ENCODE measurements around the gene TDO2. TPM values are rescaled to one million over a fixed set of nuclear protein-coding genes. Genes with fewer than 3 reads are reported as not detected.
"Not testable (repeated sequence)": the region's sequence is repeated elsewhere in the genome, so short reads cannot be mapped to it uniquely, and the experiment has no call there.

Gene TDO2
- polyA plus RNA-seq, 2 donors: 0.14 to 0.29 TPM

GRCh38 chr4:155885666-155886065 is 17.8 kb upstream of the TDO2 start:
- H3K36me3 ChIP-seq (ENCODE audit: control insufficient read depth in 2 of 2, insufficient read depth in 2 of 2, low read length in 1 of 2): no peaks in the 10 kb centered on the region
- H3K4me1 ChIP-seq (ENCODE audit: control insufficient read depth in 2 of 2, insufficient read depth in 2 of 2, low read length in 1 of 2): no peaks in the 10 kb centered on the region
- H3K27me3 ChIP-seq (ENCODE audit: control insufficient read depth in 1 of 2, insufficient read depth in 2 of 2, low read length in 2 of 2): no peaks in the 10 kb centered on the region
- no peak overlapping the region for H3K4me3 ChIP-seq (ENCODE audit: low read depth in 1 of 2, low read length in 2 of 2)
- 57 to 67% methylated on average over 6 of the region's 6 CpGs for WGBS, 2 donors
- H3K27ac ChIP-seq (ENCODE audit: low read depth in 2 of 2, low read length in 1 of 2): no peak overlapping the region
- H3K9me3 ChIP-seq (ENCODE audit: control insufficient read depth in 2 of 2, insufficient read depth in 1 of 2, low read depth in 1 of 2, low read length in 1 of 2): no peaks in the 10 kb centered on the region

DNA sequence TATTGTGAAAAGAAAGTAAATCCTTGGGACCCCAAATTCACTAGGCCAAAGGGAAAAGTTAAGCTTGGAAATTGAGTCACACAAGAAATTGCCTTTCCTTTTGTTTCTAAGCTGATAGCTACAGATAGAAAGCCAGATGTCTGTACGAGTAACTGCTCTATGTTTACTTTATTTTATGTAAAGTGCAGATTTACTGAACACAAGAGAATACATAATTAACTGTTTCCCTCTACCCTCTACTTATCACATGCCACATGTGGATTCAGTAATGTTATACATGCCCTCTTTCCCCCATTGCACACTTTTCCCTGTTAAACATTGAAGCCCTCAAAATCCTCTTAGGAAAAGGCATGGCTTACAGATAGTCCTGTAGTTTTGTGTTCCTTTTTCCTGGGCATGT is 16.5 kb upstream of the TDO2 start:
- no peak overlapping the region for H3K27ac ChIP-seq (ENCODE audit: low read depth in 2 of 2, low read length in 1 of 2)
- no peaks in the 10 kb centered on the region for H3K9me3 ChIP-seq (ENCODE audit: control insufficient read depth in 2 of 2, insufficient read depth in 1 of 2, low read depth in 1 of 2, low read length in 1 of 2)
- H3K36me3 ChIP-seq (ENCODE audit: control insufficient read depth in 2 of 2, insufficient read depth in 2 of 2, low read length in 1 of 2): no peaks in the 10 kb centered on the region
- no peaks in the 10 kb centered on the region for H3K4me1 ChIP-seq (ENCODE audit: control insufficient read depth in 2 of 2, insufficient read depth in 2 of 2, low read length in 1 of 2)
- 65 to 68% methylated on average over 1 of the region's 1 CpG for WGBS, 2 donors
- no peaks in the 10 kb centered on the region for H3K27me3 ChIP-seq (ENCODE audit: control insufficient read depth in 1 of 2, insufficient read depth in 2 of 2, low read length in 2 of 2)
- no peak overlapping the region for H3K4me3 ChIP-seq (ENCODE audit: low read depth in 1 of 2, low read length in 2 of 2)

GRCh38 chr4:155887847-155888570 is 15.5 kb upstream of the TDO2 start:
- H3K9me3 ChIP-seq (ENCODE audit: control insufficient read depth in 2 of 2, insufficient read depth in 1 of 2, low read depth in 1 of 2, low read length in 1 of 2): no peaks in the 10 kb centered on the region
- no peak overlapping the region for H3K4me3 ChIP-seq (ENCODE audit: low read depth in 1 of 2, low read length in 2 of 2)
- H3K27me3 ChIP-seq (ENCODE audit: control insufficient read depth in 1 of 2, insufficient read depth in 2 of 2, low read length in 2 of 2): no peaks in the 10 kb centered on the region
- WGBS, 2 donors: 61 to 64% methylated on average over 6 of the region's 6 CpGs
- no peaks in the 10 kb centered on the region for H3K4me1 ChIP-seq (ENCODE audit: control insufficient read depth in 2 of 2, insufficient read depth in 2 of 2, low read length in 1 of 2)
- H3K27ac ChIP-seq (ENCODE audit: low read depth in 2 of 2, low read length in 1 of 2): no peak overlapping the region
- H3K36me3 ChIP-seq (ENCODE audit: control insufficient read depth in 2 of 2, insufficient read depth in 2 of 2, low read length in 1 of 2): no peaks in the 10 kb centered on the region

DNA sequence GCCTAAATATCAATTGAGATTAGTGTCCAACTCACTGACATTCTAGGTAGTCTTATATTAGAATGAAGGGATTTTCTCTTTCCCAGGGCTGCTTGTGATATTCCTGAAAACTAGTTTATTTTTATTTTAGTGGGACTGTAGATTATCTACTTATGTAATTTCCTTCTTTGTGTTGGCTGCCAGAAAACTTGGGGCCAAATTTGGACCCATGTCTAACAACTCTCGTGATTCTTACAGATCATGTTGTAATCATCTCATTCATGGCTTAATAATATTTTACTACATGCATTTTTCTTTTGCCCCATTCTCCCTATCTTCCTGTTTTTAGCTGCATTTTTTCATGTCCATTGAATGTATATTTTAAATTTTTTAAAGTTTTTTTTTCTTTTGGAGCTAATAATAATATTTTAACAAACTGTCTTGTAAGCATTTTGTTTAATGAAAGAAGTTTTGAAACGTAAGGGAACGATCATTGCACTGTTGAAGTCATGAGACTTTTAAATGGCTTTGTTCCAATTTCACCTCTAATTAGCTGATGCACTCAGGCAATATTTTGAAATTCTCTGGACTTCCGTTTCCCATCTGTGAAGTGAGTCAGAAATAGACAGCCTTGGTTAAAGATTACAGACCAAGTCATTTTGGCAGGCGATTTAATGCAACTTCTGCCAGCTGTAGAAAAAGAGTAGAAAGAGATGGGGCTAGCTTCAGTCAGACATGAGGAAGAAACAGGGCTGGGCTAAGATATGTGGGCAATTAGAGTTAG is 14.3 kb upstream of the TDO2 start:
- H3K27me3 ChIP-seq (ENCODE audit: control insufficient read depth in 1 of 2, insufficient read depth in 2 of 2, low read length in 2 of 2): no peaks in the 10 kb centered on the region
- WGBS, 2 donors: 22 to 28% methylated on average over 5 of the region's 5 CpGs
- no peak overlapping the region for H3K4me3 ChIP-seq (ENCODE audit: low read depth in 1 of 2, low read length in 2 of 2)
- no peaks in the 10 kb centered on the region for H3K4me1 ChIP-seq (ENCODE audit: control insufficient read depth in 2 of 2, insufficient read depth in 2 of 2, low read length in 1 of 2)
- H3K9me3 ChIP-seq (ENCODE audit: control insufficient read depth in 2 of 2, insufficient read depth in 1 of 2, low read depth in 1 of 2, low read length in 1 of 2): no peaks in the 10 kb centered on the region
- H3K27ac ChIP-seq (ENCODE audit: low read depth in 2 of 2, low read length in 1 of 2): no peak overlapping the region
- H3K36me3 ChIP-seq (ENCODE audit: control insufficient read depth in 2 of 2, insufficient read depth in 2 of 2, low read length in 1 of 2): no peaks in the 10 kb centered on the region

DNA sequence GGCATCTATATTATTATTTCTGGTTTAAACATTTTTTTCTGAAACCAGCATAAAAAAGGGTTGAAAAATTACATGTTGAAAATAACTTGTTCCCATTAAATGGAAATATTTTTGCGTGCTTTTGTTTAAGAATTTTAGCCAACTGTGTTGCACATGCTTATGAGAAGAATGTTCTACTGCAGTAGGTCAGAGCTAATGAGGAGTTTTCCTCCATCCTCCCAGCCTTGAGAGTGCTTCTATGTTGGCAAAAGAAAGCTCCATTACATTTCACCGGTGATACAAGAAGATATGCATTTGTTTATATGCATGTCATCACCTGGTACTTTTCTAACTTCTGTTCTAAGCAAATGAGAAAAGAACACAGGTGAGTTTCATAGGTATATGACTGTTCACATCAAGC is 13.6 kb upstream of the TDO2 start:
- no peak overlapping the region for H3K4me3 ChIP-seq (ENCODE audit: low read depth in 1 of 2, low read length in 2 of 2)
- WGBS, 2 donors: 79 to 86% methylated on average over 2 of the region's 2 CpGs
- no peaks in the 10 kb centered on the region for H3K36me3 ChIP-seq (ENCODE audit: control insufficient read depth in 2 of 2, insufficient read depth in 2 of 2, low read length in 1 of 2)
- no peaks in the 10 kb centered on the region for H3K9me3 ChIP-seq (ENCODE audit: control insufficient read depth in 2 of 2, insufficient read depth in 1 of 2, low read depth in 1 of 2, low read length in 1 of 2)
- no peak overlapping the region for H3K27ac ChIP-seq (ENCODE audit: low read depth in 2 of 2, low read length in 1 of 2)
- no peaks in the 10 kb centered on the region for H3K4me1 ChIP-seq (ENCODE audit: control insufficient read depth in 2 of 2, insufficient read depth in 2 of 2, low read length in 1 of 2)
- no peaks in the 10 kb centered on the region for H3K27me3 ChIP-seq (ENCODE audit: control insufficient read depth in 1 of 2, insufficient read depth in 2 of 2, low read length in 2 of 2)

- H3K4me1 ChIP-seq (ENCODE audit: control insufficient read depth in 2 of 2, insufficient read depth in 2 of 2, low read length in 1 of 2): no peaks in the 10 kb centered on the region
These were observed 12.4 kb upstream of the TDO2 start for GRCh38 chr4:155891058-155891457.

GRCh38 chr4:155898371-155898770 is 5.1 kb upstream of the TDO2 start:
- not testable (repeated sequence) for H3K36me3 ChIP-seq (ENCODE audit: control insufficient read depth in 2 of 2, insufficient read depth in 2 of 2, low read length in 1 of 2); H3K4me3 ChIP-seq (ENCODE audit: low read depth in 1 of 2, low read length in 2 of 2); H3K27ac ChIP-seq (ENCODE audit: low read depth in 2 of 2, low read length in 1 of 2); H3K27me3 ChIP-seq (ENCODE audit: control insufficient read depth in 1 of 2, insufficient read depth in 2 of 2, low read length in 2 of 2); H3K4me1 ChIP-seq (ENCODE audit: control insufficient read depth in 2 of 2, insufficient read depth in 2 of 2, low read length in 1 of 2); H3K9me3 ChIP-seq (ENCODE audit: control insufficient read depth in 2 of 2, insufficient read depth in 1 of 2, low read depth in 1 of 2, low read length in 1 of 2)
- 84 to 90% methylated on average over 2 of the region's 2 CpGs for WGBS, 2 donors

More at GRCh38 chr4:155891058-155891457, 12.4 kb upstream of the TDO2 start:
- H3K4me3 ChIP-seq (ENCODE audit: low read depth in 1 of 2, low read length in 2 of 2): no peak overlapping the region
- no peak overlapping the region for H3K27ac ChIP-seq (ENCODE audit: low read depth in 2 of 2, low read length in 1 of 2)
- H3K27me3 ChIP-seq (ENCODE audit: control insufficient read depth in 1 of 2, insufficient read depth in 2 of 2, low read length in 2 of 2): no peaks in the 10 kb centered on the region
- WGBS, 2 donors: 65% methylated on average over 3 of the region's 3 CpGs
- no peaks in the 10 kb centered on the region for H3K36me3 ChIP-seq (ENCODE audit: control insufficient read depth in 2 of 2, insufficient read depth in 2 of 2, low read length in 1 of 2)
- H3K9me3 ChIP-seq (ENCODE audit: control insufficient read depth in 2 of 2, insufficient read depth in 1 of 2, low read depth in 1 of 2, low read length in 1 of 2): no peaks in the 10 kb centered on the region

DNA sequence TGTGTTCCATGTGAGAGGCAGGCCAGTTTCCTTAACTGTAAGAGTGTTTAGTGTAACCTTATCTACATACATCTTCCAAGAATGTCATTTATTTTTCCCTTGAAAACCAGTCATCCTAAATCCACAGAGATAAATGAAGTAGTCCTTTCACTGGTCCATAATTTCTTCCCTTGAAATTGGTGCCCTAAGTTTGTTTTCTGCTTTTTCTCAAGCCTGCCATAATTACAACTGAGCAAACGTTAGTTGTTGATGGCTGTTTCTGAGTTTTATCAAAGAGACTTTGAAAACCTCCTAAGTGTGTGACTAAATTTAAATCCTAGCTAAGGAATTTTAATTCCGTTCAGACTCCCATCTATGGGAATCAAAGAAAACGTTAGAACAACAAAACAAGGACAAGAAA is 3.6 kb upstream of the TDO2 start:
- H3K9me3 ChIP-seq (ENCODE audit: control insufficient read depth in 2 of 2, insufficient read depth in 1 of 2, low read depth in 1 of 2, low read length in 1 of 2): no peaks in the 10 kb centered on the region
- no peaks in the 10 kb centered on the region for H3K27me3 ChIP-seq (ENCODE audit: control insufficient read depth in 1 of 2, insufficient read depth in 2 of 2, low read length in 2 of 2)
- no peak overlapping the region for H3K27ac ChIP-seq (ENCODE audit: low read depth in 2 of 2, low read length in 1 of 2)
- 13 to 18% methylated on average over 3 of the region's 3 CpGs for WGBS, 2 donors
- H3K4me3 ChIP-seq (ENCODE audit: low read depth in 1 of 2, low read length in 2 of 2): no peak overlapping the region
- H3K36me3 ChIP-seq (ENCODE audit: control insufficient read depth in 2 of 2, insufficient read depth in 2 of 2, low read length in 1 of 2): no peaks in the 10 kb centered on the region
- H3K4me1 ChIP-seq (ENCODE audit: control insufficient read depth in 2 of 2, insufficient read depth in 2 of 2, low read length in 1 of 2): no peaks in the 10 kb centered on the region

- Histone ChIP-seq H3K27me3 (ENCODE audit: control insufficient read depth in 1 of 2, insufficient read depth in 2 of 2, low read length in 2 of 2) (no peaks in the 10 kb centered on the region), H3K9me3 (ENCODE audit: control insufficient read depth in 2 of 2, insufficient read depth in 1 of 2, low read depth in 1 of 2, low read length in 1 of 2) (no peaks in the 10 kb centered on the region), H3K36me3 (ENCODE audit: control insufficient read depth in 2 of 2, insufficient read depth in 2 of 2, low read length in 1 of 2) (no peaks in the 10 kb centered on the region), H3K27ac (ENCODE audit: low read depth in 2 of 2, low read length in 1 of 2) (no peak overlapping the region), H3K4me3 (ENCODE audit: low read depth in 1 of 2, low read length in 2 of 2) (no peak overlapping the region), H3K4me1 (ENCODE audit: control insufficient read depth in 2 of 2, insufficient read depth in 2 of 2, low read length in 1 of 2) (no peaks in the 10 kb centered on the region)
- WGBS, 2 donors: 15 to 36% methylated on average over 1 of the region's 1 CpG
These were observed 3.1 kb upstream of the TDO2 start for GRCh38 chr4:155900381-155900780.

- H3K27me3 ChIP-seq (ENCODE audit: control insufficient read depth in 1 of 2, insufficient read depth in 2 of 2, low read length in 2 of 2): no peaks in the 10 kb centered on the region
- H3K4me1 ChIP-seq (ENCODE audit: control insufficient read depth in 2 of 2, insufficient read depth in 2 of 2, low read length in 1 of 2): no peaks in the 10 kb centered on the region
- H3K27ac ChIP-seq (ENCODE audit: low read depth in 2 of 2, low read length in 1 of 2): no peak overlapping the region
- WGBS, 2 donors: 89% methylated on average over 2 of the region's 2 CpGs
- H3K36me3 ChIP-seq (ENCODE audit: control insufficient read depth in 2 of 2, insufficient read depth in 2 of 2, low read length in 1 of 2): no peaks in the 10 kb centered on the region
- no peaks in the 10 kb centered on the region for H3K9me3 ChIP-seq (ENCODE audit: control insufficient read depth in 2 of 2, insufficient read depth in 1 of 2, low read depth in 1 of 2, low read length in 1 of 2)
- H3K4me3 ChIP-seq (ENCODE audit: low read depth in 1 of 2, low read length in 2 of 2): no peak overlapping the region
These were observed 2.5 kb upstream of the TDO2 start for GRCh38 chr4:155901013-155901412.

Data from esophagus (tissue), 2 donors.